SH-SY5Y (cell line): ENCODE measurements around the gene SBNO2.

Source experiments
- GATA2 ChIP-seq: IDR thresholded peaks from 2 replicates; pipeline ENCODE4 v1.6.1; 2011; ENCODE audit warnings: mild to moderate bottlenecking, low read depth, low read length
- GATA3 ChIP-seq: IDR thresholded peaks from 2 replicates; pipeline ENCODE4 v1.6.1; 2011; ENCODE audit warnings: low read depth, mild to moderate bottlenecking, low read length, moderate library complexity

- TF ChIP-seq GATA2, result no peak
- TF ChIP-seq GATA3, result no peak
Measured at GRCh38 chr19:1061987-1062386, 112.1 kb downstream of the SBNO2 start.
